ENCODE results near the gene CDKN2AIP. TPM values are rescaled to one million over a fixed set of nuclear protein-coding genes. Genes with fewer than 3 reads are reported as not detected.

CDKN2AIP gene
- total RNA-seq, 1 donor from 2014 or later = 9.4 TPM

- TF ChIP-seq, protein P1, sequence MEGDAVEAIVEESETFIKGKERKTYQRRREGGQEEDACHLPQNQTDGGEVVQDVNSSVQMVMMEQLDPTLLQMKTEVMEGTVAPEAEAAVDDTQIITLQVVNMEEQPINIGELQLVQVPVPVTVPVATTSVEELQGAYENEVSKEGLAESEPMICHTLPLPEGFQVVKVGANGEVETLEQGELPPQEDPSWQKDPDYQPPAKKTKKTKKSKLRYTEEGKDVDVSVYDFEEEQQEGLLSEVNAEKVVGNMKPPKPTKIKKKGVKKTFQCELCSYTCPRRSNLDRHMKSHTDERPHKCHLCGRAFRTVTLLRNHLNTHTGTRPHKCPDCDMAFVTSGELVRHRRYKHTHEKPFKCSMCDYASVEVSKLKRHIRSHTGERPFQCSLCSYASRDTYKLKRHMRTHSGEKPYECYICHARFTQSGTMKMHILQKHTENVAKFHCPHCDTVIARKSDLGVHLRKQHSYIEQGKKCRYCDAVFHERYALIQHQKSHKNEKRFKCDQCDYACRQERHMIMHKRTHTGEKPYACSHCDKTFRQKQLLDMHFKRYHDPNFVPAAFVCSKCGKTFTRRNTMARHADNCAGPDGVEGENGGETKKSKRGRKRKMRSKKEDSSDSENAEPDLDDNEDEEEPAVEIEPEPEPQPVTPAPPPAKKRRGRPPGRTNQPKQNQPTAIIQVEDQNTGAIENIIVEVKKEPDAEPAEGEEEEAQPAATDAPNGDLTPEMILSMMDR (IDR thresholded peaks at IDR 0.05) = no peak
- H3K27me3 Mint-ChIP-seq (ENCODE audit: low read depth) = no peaks in the 10 kb centered on the region
- DNase-seq (ENCODE audit: low spot score) = no peak
- H3K4me1 Mint-ChIP-seq (ENCODE audit: low read depth) = peaks cover 4% of the 10 kb centered on the region
- H3K36me3 Mint-ChIP-seq (ENCODE audit: low read depth) = no peaks in the 10 kb centered on the region
- no peak overlapping the region for H3K4me3 Mint-ChIP-seq (ENCODE audit: unreplicated experiment)
- H3K27ac Mint-ChIP-seq (ENCODE audit: unreplicated experiment) = no peak overlapping the region
- H3K9me3 Mint-ChIP-seq (ENCODE audit: low read depth) = peaks cover 2% of the 10 kb centered on the region
Observed at GRCh38 chr4:183437452-183437851, 7.0 kb upstream of the CDKN2AIP start.

DNA sequence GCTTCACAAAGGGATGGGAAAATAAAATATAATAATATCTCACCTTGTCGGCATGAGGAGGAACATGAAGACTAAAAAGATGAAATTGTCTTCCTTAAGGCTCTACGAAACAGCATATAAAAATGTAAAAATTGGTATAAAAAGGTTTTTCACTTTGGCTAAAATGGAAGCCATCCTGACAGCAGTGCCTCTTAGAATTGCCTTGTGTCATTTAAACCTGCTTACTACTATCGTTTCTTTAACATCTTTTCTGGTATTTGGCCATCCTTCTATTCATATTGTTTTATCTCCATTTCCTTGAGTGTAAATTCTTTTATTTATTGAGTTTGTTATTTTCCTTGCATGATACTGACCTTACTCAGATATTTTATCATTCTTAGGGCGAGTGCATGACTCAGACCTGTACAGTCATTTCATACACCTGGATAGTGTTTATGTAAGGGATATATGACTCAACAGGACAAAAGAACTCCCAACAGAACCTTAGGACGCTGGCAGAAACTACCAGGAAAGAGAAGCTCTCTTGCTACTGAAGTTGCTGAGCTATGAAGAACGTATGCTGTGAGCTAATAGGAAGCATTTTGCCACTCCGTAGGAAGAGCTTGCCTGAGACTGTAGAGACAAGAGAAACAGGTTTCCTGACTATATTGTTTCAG lies 5.8 kb upstream of the CDKN2AIP start:
- H3K9me3 Mint-ChIP-seq (ENCODE audit: low read depth) = peaks cover 2% of the 10 kb centered on the region

DNA sequence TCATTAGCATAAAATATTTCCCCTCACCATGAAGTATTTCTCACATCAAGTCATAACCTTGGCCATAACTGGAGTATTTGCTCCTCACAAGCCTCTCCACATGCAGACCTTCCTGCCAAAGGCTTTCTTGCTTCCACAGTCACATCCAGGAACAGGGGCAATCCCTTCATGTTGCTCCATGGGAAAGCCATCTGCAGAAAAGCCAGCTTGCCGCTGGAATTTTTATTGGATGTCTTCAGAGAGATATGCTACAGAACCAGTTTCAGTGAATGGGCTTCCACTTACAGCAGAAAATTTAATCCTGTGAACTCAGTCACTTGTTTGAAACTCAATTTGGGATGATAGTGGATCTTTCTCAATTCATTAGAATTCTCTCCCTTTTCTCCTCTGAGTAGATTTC lies 3.2 kb upstream of the CDKN2AIP start:
- Mint-ChIP-seq H3K9me3 (ENCODE audit: low read depth) (peaks cover 2% of the 10 kb centered on the region), H3K27ac (ENCODE audit: unreplicated experiment) (no peak overlapping the region), H3K4me1 (ENCODE audit: low read depth) (peaks cover 23% of the 10 kb centered on the region), H3K36me3 (ENCODE audit: low read depth) (peaks cover 5% of the 10 kb centered on the region), H3K27me3 (ENCODE audit: low read depth) (no peaks in the 10 kb centered on the region), H3K4me3 (ENCODE audit: unreplicated experiment) (no peak overlapping the region)
- TF ChIP-seq, protein P1 (IDR thresholded peaks at IDR 0.05) = no peak
- no peak for DNase-seq (ENCODE audit: low spot score)

More for the DNA sequence above, 5.8 kb upstream of the CDKN2AIP start:
- TF ChIP-seq, protein P1 (IDR thresholded peaks at IDR 0.05) = no peak
- no peaks in the 10 kb centered on the region for H3K36me3 Mint-ChIP-seq (ENCODE audit: low read depth)
- no peak overlapping the region for H3K4me3 Mint-ChIP-seq (ENCODE audit: unreplicated experiment)
- peaks cover 10% of the 10 kb centered on the region for H3K4me1 Mint-ChIP-seq (ENCODE audit: low read depth)
- H3K27me3 Mint-ChIP-seq (ENCODE audit: low read depth) = no peaks in the 10 kb centered on the region
- peak overlapping the region; percentile 65 for H3K27ac Mint-ChIP-seq (ENCODE audit: unreplicated experiment)
- DNase-seq (ENCODE audit: low spot score) = no peak

DNA sequence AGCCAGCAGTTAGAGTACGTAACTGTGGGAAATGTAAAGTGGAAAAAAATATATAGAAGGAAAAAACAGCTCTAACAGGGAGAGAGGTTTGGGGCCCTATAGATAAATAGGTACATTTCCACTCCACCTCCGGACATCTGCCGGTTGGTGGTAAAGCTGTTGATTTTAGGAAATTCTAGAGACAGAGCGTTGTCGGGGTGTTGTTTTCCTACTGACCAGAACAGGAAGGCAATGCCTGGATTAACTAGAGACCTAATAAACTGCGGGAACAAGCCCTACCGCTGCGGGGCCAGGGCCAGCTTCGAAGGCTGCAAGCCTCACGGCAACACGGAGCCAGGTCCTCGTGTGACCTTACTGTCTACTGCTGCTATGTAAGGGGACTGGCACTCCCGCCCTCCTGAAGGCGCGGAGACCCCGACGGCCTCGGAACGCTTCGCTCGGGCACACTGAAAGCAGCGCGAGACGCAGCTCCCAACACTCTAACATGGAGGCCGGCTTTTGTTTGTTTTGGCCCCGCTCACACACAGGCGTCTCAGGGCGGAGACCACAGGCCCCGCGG lies 702 bp upstream of the CDKN2AIP start:
- Mint-ChIP-seq H3K27ac (ENCODE audit: unreplicated experiment) (peak overlapping the region; percentile 95), H3K4me1 (ENCODE audit: low read depth) (peaks cover 34% of the 10 kb centered on the region), H3K27me3 (ENCODE audit: low read depth) (no peaks in the 10 kb centered on the region), H3K4me3 (ENCODE audit: unreplicated experiment) (peak overlapping the region; percentile 97), H3K36me3 (ENCODE audit: low read depth) (peaks cover 15% of the 10 kb centered on the region), H3K9me3 (ENCODE audit: low read depth) (no peaks in the 10 kb centered on the region)
- DNase-seq (ENCODE audit: low spot score) = no peak
- TF ChIP-seq, protein P1 (IDR thresholded peaks at IDR 0.05) = peak; percentile 27

DNA sequence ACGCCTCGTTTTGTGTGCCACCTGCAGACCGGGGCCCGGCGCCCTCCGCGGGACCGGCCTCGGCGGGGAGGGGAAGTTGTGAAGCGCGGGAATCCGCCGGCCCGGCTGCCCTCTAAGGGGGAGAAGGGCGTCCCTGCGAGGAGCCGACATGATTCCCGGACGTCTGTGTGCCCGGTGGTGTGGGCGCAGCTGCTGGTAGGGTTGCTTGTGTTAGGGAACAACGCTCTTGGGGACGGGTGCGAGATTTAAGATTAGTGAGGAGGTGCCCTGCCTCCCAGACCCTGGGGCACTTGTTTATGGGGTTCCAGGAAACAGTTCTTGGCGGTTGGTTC lies 627 bp downstream of the CDKN2AIP start:
- H3K27ac Mint-ChIP-seq (ENCODE audit: unreplicated experiment) = peak overlapping the region; percentile 95
- H3K4me1 Mint-ChIP-seq (ENCODE audit: low read depth) = peaks cover 39% of the 10 kb centered on the region
- H3K4me3 Mint-ChIP-seq (ENCODE audit: unreplicated experiment) = peak overlapping the region; percentile 97
- H3K9me3 Mint-ChIP-seq (ENCODE audit: low read depth) = no peaks in the 10 kb centered on the region
- TF ChIP-seq, protein P1 (IDR thresholded peaks at IDR 0.05) = no peak
- H3K36me3 Mint-ChIP-seq (ENCODE audit: low read depth) = peaks cover 19% of the 10 kb centered on the region
- DNase-seq (ENCODE audit: low spot score) = no peak
- no peaks in the 10 kb centered on the region for H3K27me3 Mint-ChIP-seq (ENCODE audit: low read depth)
